Measurements from ENCODE around the gene CEPT1. TPM values are rescaled to one million over a fixed set of nuclear protein-coding genes. Genes with fewer than 3 reads are reported as not detected.

Gene CEPT1
- total and polyA plus RNA-seq, 10 of the 15 experiments (the other 5 are each of a cell fraction or from before 2014, with no cell fraction given): 29.4 to 77.9 (median 54.8) TPM

DNA sequence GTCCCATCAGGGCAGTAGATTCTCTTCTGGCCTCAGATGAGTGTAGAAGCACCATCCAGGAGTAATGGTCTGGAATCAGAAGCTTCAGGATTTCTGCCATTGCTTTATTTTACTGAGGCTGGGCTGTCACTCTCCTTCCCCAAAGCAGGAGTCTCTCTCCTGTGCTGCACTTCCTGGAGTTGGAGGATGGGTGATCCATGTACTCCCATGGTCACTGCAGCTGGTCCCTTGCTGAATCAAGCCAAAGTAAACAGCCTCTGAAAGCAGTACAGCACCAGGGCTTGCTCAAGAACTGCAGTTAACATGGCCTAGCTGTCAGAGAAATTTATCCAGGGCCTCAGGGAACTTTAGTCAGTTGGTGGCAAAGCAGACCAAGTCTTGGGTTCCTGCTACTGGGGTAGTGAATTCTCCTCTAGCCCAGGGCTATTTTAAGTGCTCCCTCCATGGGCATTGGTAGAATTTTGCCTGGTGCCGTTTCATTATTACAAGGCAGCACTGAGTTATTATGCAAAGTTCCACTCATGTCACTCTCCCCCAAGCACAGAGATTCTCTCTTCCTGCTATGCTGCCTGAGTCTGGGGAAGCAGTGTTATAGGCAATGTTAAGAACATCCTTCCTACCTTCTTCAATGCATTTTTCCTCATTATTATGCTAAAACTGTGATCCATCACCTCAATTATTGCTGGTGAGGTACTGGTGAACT is 29.7 kb upstream of the CEPT1 start:
- FAIRE-seq: no peak
- BruUV-seq (replicated peaks): no TSS peak
- no peak overlapping the region for H3K4me2 ChIP-seq (ENCODE audit: control insufficient read depth, insufficient read depth)
- ChIA-PET POLR2A (no interaction called here), CTCF (interaction anchor here (0.9 kb wide), 1 partner anchor 111 kb away, joined by 3 read pairs; no protein-coding TSS in a partner anchor), RAD21 (ENCODE audit: unreplicated experiment) (no interaction called here), SMC1A (ENCODE audit: uncharacterized antibody, unreplicated experiment) (no interaction called here)
- H3K27me3 ChIP-seq (replicated peaks in 1 of 2; ENCODE audit: control insufficient read depth in 2 of 2, insufficient read depth in 2 of 2, low read length in 1 of 2): no peaks in the 10 kb centered on the region
- H4K20me1 ChIP-seq (ENCODE audit: control insufficient read depth, insufficient read depth): no peaks in the 10 kb centered on the region
- ATAC-seq: no peak
- no peaks in the 10 kb centered on the region for H3K4me1 ChIP-seq (ENCODE audit: control insufficient read depth, insufficient read depth, low read length)
- no peak overlapping the region; the same call in 1 of the 2 replicates for H2AFZ ChIP-seq (ENCODE audit: control insufficient read depth, low read depth, low read length)
- no peaks in the 10 kb centered on the region for H3K79me2 ChIP-seq (ENCODE audit: control insufficient read depth, insufficient read depth, low read length)
- peaks cover 7% of the 10 kb centered on the region; the same call in 2 of the 3 replicates for H3K9me3 ChIP-seq (replicated peaks; ENCODE audit: control insufficient read depth, insufficient read depth, low read length)
- WGBS (ENCODE audit: insufficient coverage, insufficient replicate concordance, low lambda C conversion rate, missing lambda C conversion rate): 43% methylated on average over 1 of the region's 1 CpG
- H3K4me3 ChIP-seq: no peak overlapping the region
- TF ChIP-seq SMARCA5 (IDR thresholded peaks at IDR 0.05) (no peak), YBX1 (IDR thresholded peaks at IDR 0.05) (no peak), RELA (IDR thresholded peaks at IDR 0.05; ENCODE audit: borderline replicate concordance, partially characterized antibody) (no peak), EED (IDR thresholded peaks at IDR 0.05; ENCODE audit: low read depth) (no peak), ATF2 (IDR thresholded peaks at IDR 0.05; ENCODE audit: low read length) (no peak), BHLHE40 (IDR thresholded peaks at IDR 0.05; ENCODE audit: borderline replicate concordance in 1 of 2, low read depth in 2 of 2, low read length in 1 of 2) (no peak), SREBF2 (IDR thresholded peaks at IDR 0.05; ENCODE audit: low read length) (no peak)
- no peak overlapping the region; the same call in 1 of the 2 replicates for H3K27ac ChIP-seq (ENCODE audit: control insufficient read depth, insufficient read depth)
- intact Hi-C loops (cut with micrococcal nuclease; ENCODE audit: unreplicated experiment) (no loop called here), in situ Hi-C loops (cut with MboI) (no loop called here)
- no peak for DNase-seq (ENCODE audit: low read depth, low spot score)
- H3K36me3 ChIP-seq (ENCODE audit: control insufficient read depth in 2 of 2, insufficient read depth in 2 of 2, low read length in 1 of 2): peaks cover 0 to 14% of the 10 kb centered on the region in 2 experiments; a peak in 2 of 4 replicates
- no peak overlapping the region for H3K9ac ChIP-seq (ENCODE audit: control insufficient read depth, insufficient read depth, low read length)

Measured in GM12878 (cell line).